H9 (cell line): ENCODE measurements around the gene OVOL3. TPM values are rescaled to one million over a fixed set of nuclear protein-coding genes. Genes with fewer than 3 reads are reported as not detected.

Experiments used
- DNase-seq: peaks from one replicate; pipeline ENCODE4 v3.0.0-alpha.2; 2017
- H2AFZ ChIP-seq: one replicate; pipeline ENCODE4 v1.6.1; 2013; ENCODE audit warnings: mild to moderate bottlenecking, low read length, control low read depth, moderate library complexity
- H2AK5ac ChIP-seq: 2 replicates; pipeline ENCODE4 v1.6.1; 2013; ENCODE audit warnings: low read length, control low read depth, mixed read lengths; ENCODE audit not compliant: insufficient read length
- H2BK120ac ChIP-seq: one replicate; pipeline ENCODE4 v1.6.1; 2013; ENCODE audit warnings: low read depth, mild to moderate bottlenecking, low read length, control low read depth, inconsistent platforms; ENCODE audit not compliant: poor library complexity, severe bottlenecking
- H2BK12ac ChIP-seq: 2 replicates; pipeline ENCODE4 v1.6.1; 2013; ENCODE audit warnings: low read length, control low read depth, mixed read lengths, low read depth; ENCODE audit not compliant: insufficient read length
- H2BK15ac ChIP-seq: 2 replicates; pipeline ENCODE4 v1.6.1; 2013; ENCODE audit warnings: low read depth, low read length, control low read depth
- H2BK20ac ChIP-seq: one replicate; pipeline ENCODE4 v1.6.1; 2013; ENCODE audit warnings: low read depth, mild to moderate bottlenecking, low read length, control low read depth, inconsistent platforms; ENCODE audit not compliant: poor library complexity, severe bottlenecking
- H2BK5ac ChIP-seq: 2 replicates; pipeline ENCODE4 v1.6.1; 2013; ENCODE audit warnings: low read length, control low read depth, mixed read lengths; ENCODE audit not compliant: insufficient read length
- H3K14ac ChIP-seq: 2 replicates; pipeline ENCODE4 v1.6.1; 2013; ENCODE audit warnings: low read length, control low read depth; ENCODE audit not compliant: insufficient read depth
- H3K18ac ChIP-seq: 2 replicates; pipeline ENCODE4 v1.6.1; 2013; ENCODE audit warnings: low read depth, mild to moderate bottlenecking, mixed read lengths, low read length, control low read depth; ENCODE audit not compliant: insufficient read length
- H3K23ac ChIP-seq: 2 replicates; pipeline ENCODE4 v1.6.1; 2013; ENCODE audit warnings: low read length, control low read depth, mixed read lengths, low read depth; ENCODE audit not compliant: insufficient read length
- H3K23me2 ChIP-seq: 2 replicates; pipeline ENCODE4 v1.6.1; 2013; ENCODE audit warnings: low read depth, mild to moderate bottlenecking, mixed read lengths, low read length, control low read depth; ENCODE audit not compliant: insufficient read length, poor library complexity, severe bottlenecking
- H3K27ac ChIP-seq: 2 replicates; pipeline ENCODE4 v1.5.1; 2013; ENCODE audit warnings: low read length, control low read depth, mixed read lengths, low read depth; ENCODE audit not compliant: insufficient read length
- H3K27me3 ChIP-seq: 2 replicates; pipeline ENCODE4 v1.6.1; 2013; ENCODE audit warnings: low read length, control low read depth, inconsistent platforms; ENCODE audit not compliant: insufficient read depth
- H3K4ac ChIP-seq: 2 replicates; pipeline ENCODE4 v1.6.1; 2013; ENCODE audit warnings: low read depth, mild to moderate bottlenecking, control low read depth, inconsistent platforms, low read length, moderate library complexity
- H3K4me1 ChIP-seq: 2 replicates; pipeline ENCODE4 v1.6.1; 2013; ENCODE audit warnings: low read length, control low read depth, inconsistent platforms; ENCODE audit not compliant: insufficient read depth
- H3K4me2 ChIP-seq: 2 replicates; pipeline ENCODE4 v1.6.1; 2013; ENCODE audit warnings: low read length, control low read depth, mixed read lengths; ENCODE audit not compliant: insufficient read length, insufficient read depth
- H3K56ac ChIP-seq: 2 replicates; pipeline ENCODE4 v1.6.1; 2013; ENCODE audit warnings: low read depth, mild to moderate bottlenecking, mixed read lengths, low read length, control low read depth; ENCODE audit not compliant: insufficient read length
- H3K79me1 ChIP-seq: 2 replicates; pipeline ENCODE4 v1.6.1; 2013; ENCODE audit warnings: low read depth, mild to moderate bottlenecking, moderate library complexity, low read length, control low read depth, inconsistent platforms; ENCODE audit not compliant: insufficient read depth, poor library complexity, severe bottlenecking
- H3K79me2 ChIP-seq: 2 replicates; pipeline ENCODE4 v1.6.1; 2013; ENCODE audit warnings: low read length, control low read depth, inconsistent platforms; ENCODE audit not compliant: insufficient read depth
- H3K9ac ChIP-seq: 2 replicates; pipeline ENCODE4 v1.6.1; 2013; ENCODE audit warnings: low read length, control low read depth, mixed read lengths; ENCODE audit not compliant: insufficient read length; ENCODE audit errors: extremely low read depth
- H3K9me3 ChIP-seq: one replicate; pipeline ENCODE4 v1.6.1; 2013; ENCODE audit warnings: low read depth, low read length, inconsistent platforms; ENCODE audit not compliant: control insufficient read depth
- H3T11ph ChIP-seq: one replicate; pipeline ENCODE4 v1.6.1; 2013; ENCODE audit warnings: mild to moderate bottlenecking, low read length, control low read depth, inconsistent platforms
- H4K20me1 ChIP-seq: one replicate; pipeline ENCODE4 v1.6.1; 2013; ENCODE audit not compliant: control insufficient read depth, insufficient read length, insufficient read depth
- H4K5ac ChIP-seq: 2 replicates; pipeline ENCODE4 v1.6.1; 2013; ENCODE audit warnings: low read depth, mild to moderate bottlenecking, mixed read lengths, low read length, control low read depth; ENCODE audit not compliant: insufficient read length
- H4K8ac ChIP-seq: replicated peaks from 2 replicates; pipeline ENCODE4 v1.6.1; 2013; ENCODE audit warnings: low read length, control low read depth, mixed read lengths, low read depth; ENCODE audit not compliant: insufficient read length
- H4K91ac ChIP-seq: 2 replicates; pipeline ENCODE4 v1.6.1; 2013; ENCODE audit warnings: low read depth, mild to moderate bottlenecking, moderate library complexity, mixed read lengths, low read length, control low read depth; ENCODE audit not compliant: insufficient read length
- H3K27ac Mint-ChIP-seq, 3 experiments: 2 replicates in 2 of 3; 3 replicates in 1 of 3; pipeline ENCODE4 v1.8.0; 2020 to 2021; ENCODE audit warnings: mixed read lengths in 3 of 3, mild to moderate bottlenecking in 1 of 3, moderate library complexity in 1 of 3
- H3K27me3 Mint-ChIP-seq: 2 replicates; pipeline ENCODE4 v1.8.0; 2021; ENCODE audit warnings: low read depth, mild to moderate bottlenecking, moderate library complexity, mixed read lengths
- H3K36me3 Mint-ChIP-seq, 3 experiments: 2 replicates in 2 of 3; 3 replicates in 1 of 3; pipeline ENCODE4 v1.8.0; 2020 to 2021; ENCODE audit warnings: low read depth in 3 of 3, mixed read lengths in 3 of 3; ENCODE audit not compliant: insufficient read depth in 1 of 3
- H3K4me1 Mint-ChIP-seq, 2 experiments: 2 replicates each; pipeline ENCODE4 v1.8.0; 2020; ENCODE audit warnings: mixed read lengths in 2 of 2
- H3K4me3 Mint-ChIP-seq, 2 experiments: 2 replicates in 1 of 2; 3 replicates in 1 of 2; pipeline ENCODE4 v1.8.0; 2020 to 2021; ENCODE audit warnings: mild to moderate bottlenecking in 2 of 2, mixed read lengths in 2 of 2, moderate library complexity in 1 of 2
- H3K9me3 Mint-ChIP-seq, 2 experiments: 2 replicates in 1 of 2; 3 replicates in 1 of 2; pipeline ENCODE4 v1.8.0; 2020; ENCODE audit warnings: mild to moderate bottlenecking in 2 of 2, mixed read lengths in 2 of 2, moderate library complexity in 1 of 2
- WGBS: extraction: QIAGEN DNeasy Blood & Tissue Kit; methylation state at CpG from one replicate; pipeline ENCODE4 v1.1.7; 2013; ENCODE audit warnings: missing lambda C conversion rate, low lambda C conversion rate, mixed read lengths; ENCODE audit not compliant: insufficient read length; ENCODE audit errors: extremely low coverage; 5-methylcytosine and 5-hydroxymethylcytosine counted together
- total RNA-seq: library from RNA; stranded (reverse); gene quantifications from 2 replicates; pipeline ENCODE4 v1.2.1, GENCODE V29; 2021
- TF ChIP-seq, protein P1 (sequence below): fragments of 200-600 bp; sonication (generic); conservative IDR thresholded peaks from 3 replicates; pipeline ENCODE4 v1.8.0; 2021; ENCODE audit warnings: antibody characterized with exemption, mild to moderate bottlenecking

Gene OVOL3
- total RNA-seq, 1 experiment from 2014 or later = not detected

DNA sequence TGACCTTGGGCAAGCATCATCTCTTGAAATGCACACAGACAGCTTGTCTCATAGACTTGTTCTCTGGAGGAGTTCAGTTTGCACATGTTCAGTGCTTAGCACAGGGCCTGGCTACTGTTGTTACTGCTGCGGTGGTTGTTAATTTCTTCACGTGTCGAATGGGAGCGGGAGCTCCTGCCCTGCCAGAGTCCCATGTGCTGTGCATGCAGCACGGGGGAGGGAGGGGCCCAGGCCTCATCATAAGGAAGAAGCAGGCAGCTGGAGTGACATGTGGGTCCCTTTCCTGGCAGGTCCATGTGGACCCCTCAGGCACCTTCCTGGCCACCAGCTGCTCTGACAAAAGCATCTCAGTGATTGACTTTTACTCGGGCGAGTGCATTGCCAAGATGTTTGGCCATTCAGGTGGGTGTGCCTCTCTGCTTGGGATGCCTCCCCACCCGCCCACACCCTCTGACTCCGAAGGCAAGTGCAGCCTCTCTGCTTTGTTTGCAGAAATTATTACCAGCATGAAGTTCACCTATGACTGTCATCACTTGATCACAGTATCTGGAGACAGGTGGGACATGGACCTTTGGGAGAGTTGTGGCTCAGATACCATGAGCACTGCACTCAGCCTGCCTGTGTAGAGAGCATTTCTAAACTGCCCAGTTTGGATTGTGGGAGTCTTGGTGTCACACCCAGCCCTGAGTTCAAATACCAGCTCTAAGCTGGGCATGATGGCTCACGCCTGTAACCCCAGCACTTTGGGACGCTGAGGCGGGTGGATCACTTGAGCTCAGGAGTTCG, 19.8 kb upstream of the OVOL3 start:
- Mint-ChIP-seq H3K27me3 (no peaks in the 10 kb centered on the region), H3K9me3 (no peaks in the 10 kb centered on the region), H3K36me3 (peaks cover 45 to 89% (median 61%) of the 10 kb centered on the region in 3 experiments), H3K4me3 (no peak overlapping the region), H3K27ac (no peak overlapping the region), H3K4me1 (no peaks in the 10 kb centered on the region)
- Histone ChIP-seq H3T11ph (no peak overlapping the region), H3K27ac (no peak overlapping the region), H2BK12ac (no peak overlapping the region), H2AK5ac (no peak overlapping the region), H3K9ac (no peak overlapping the region), H3K56ac (no peak overlapping the region), H3K4me2 (no peak overlapping the region), H3K79me2 (no peaks in the 10 kb centered on the region), H4K20me1 (no peaks in the 10 kb centered on the region), H3K23me2 (no peaks in the 10 kb centered on the region), H4K91ac (no peak overlapping the region), H2BK15ac (no peak overlapping the region), H3K4me1 (no peaks in the 10 kb centered on the region), H3K79me1 (no peaks in the 10 kb centered on the region), H2BK120ac (no peak overlapping the region), H2BK20ac (no peak overlapping the region), H2AFZ (no peak overlapping the region), H2BK5ac (no peak overlapping the region), H4K5ac (no peak overlapping the region), H3K23ac (no peak overlapping the region), H3K9me3 (no peaks in the 10 kb centered on the region), H3K18ac (no peak overlapping the region), H3K4ac (no peak overlapping the region), H3K27me3 (no peaks in the 10 kb centered on the region), H3K14ac (no peak overlapping the region), H4K8ac (no peak overlapping the region)
- no peak for DNase-seq
- WGBS = no CpG with 5 or more reads among the region's 13 CpGs
- TF ChIP-seq, protein P1, sequence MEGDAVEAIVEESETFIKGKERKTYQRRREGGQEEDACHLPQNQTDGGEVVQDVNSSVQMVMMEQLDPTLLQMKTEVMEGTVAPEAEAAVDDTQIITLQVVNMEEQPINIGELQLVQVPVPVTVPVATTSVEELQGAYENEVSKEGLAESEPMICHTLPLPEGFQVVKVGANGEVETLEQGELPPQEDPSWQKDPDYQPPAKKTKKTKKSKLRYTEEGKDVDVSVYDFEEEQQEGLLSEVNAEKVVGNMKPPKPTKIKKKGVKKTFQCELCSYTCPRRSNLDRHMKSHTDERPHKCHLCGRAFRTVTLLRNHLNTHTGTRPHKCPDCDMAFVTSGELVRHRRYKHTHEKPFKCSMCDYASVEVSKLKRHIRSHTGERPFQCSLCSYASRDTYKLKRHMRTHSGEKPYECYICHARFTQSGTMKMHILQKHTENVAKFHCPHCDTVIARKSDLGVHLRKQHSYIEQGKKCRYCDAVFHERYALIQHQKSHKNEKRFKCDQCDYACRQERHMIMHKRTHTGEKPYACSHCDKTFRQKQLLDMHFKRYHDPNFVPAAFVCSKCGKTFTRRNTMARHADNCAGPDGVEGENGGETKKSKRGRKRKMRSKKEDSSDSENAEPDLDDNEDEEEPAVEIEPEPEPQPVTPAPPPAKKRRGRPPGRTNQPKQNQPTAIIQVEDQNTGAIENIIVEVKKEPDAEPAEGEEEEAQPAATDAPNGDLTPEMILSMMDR = no peak
